Measurements from ENCODE around the gene SH3RF3.

The SH3RF3 gene

DNA sequence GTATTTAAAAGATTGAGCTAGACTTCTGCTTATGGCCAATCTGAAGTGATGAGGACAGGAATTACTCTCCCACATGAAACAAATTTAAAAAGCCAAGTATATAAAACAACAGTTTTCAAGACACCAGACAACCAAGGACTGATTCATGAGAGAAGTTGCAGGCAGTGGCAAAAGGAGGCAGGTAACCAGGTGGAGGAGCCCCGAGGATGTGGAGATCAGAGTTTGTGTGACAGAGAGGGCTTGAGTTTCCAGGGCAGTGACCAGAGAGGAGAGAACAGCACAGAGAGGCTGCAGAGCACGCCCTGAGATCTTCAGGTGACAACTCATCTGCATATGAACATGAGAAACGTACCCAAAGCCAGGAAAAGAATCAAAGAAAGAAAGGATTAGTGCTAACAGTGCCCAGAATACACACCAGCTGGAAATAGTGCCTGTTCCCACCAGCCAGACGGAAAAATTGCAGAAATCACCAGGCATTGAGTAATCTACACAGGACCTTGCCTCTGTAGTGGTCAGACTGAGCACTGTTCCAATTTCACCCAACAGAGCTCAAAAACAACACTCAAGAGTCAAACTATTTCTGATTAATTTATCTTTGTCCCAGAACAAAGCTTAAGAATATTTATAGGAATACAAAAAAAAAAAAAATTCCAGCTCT lies 311.6 kb downstream of the SH3RF3 start:
- TF ChIP-seq CTCF (conservative IDR thresholded peaks at IDR 0.05): no peak
- H3K27ac ChIP-seq: no peak overlapping the region

- H3K27ac ChIP-seq: no peak overlapping the region
- TF ChIP-seq CTCF (conservative IDR thresholded peaks at IDR 0.05): no peak
These were observed 313.8 kb downstream of the SH3RF3 start for GRCh38 chr2:109442715-109443319.

GRCh38 chr2:109444916-109445315 lies 315.9 kb downstream of the SH3RF3 start:
- H3K27ac ChIP-seq: no peak overlapping the region
- no peak for TF ChIP-seq CTCF (conservative IDR thresholded peaks at IDR 0.05)

DNA sequence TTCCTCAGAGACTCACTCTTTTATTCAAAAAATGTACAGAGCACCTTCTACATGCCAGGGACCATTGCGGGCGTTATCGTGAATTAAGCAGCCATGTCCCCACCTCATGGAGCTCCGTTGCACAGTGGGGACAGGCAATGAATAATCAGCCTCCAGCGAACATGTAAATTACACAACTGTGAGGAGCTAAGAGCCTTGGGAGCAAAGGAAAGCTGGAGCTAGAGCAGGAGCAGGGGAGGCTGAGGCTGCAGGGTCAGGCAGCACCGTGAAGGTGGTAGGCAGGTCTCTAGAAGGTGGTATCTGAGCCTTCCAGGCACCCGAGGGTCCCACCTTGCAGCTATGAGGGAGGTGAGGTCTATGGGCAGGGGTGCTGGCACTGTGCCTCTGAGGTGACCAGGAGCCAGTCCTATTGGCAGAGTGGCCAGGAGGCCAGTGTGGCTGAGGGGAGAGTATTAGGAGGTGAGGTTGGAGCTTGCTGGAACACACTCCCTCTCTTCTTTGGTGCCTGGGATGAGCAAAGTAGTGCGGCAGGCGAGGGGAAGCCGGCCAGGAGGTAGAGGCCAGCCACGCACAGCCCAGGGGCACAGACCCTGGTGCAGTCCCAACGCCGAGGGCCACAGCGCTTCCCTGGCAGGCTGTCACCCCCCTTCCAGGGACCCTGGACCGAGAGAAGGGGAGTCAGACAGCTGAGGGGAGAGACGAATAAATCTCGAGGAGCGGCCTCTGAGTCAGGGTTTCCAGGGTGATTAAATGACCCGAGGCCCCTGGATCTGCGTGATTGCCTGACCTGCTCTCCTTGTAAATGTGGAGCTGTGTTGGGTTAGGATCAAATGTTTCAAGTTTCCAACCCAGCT lies 317.5 kb downstream of the SH3RF3 start:
- H3K27ac ChIP-seq: no peak overlapping the region
- TF ChIP-seq CTCF (conservative IDR thresholded peaks at IDR 0.05): no peak

DNA sequence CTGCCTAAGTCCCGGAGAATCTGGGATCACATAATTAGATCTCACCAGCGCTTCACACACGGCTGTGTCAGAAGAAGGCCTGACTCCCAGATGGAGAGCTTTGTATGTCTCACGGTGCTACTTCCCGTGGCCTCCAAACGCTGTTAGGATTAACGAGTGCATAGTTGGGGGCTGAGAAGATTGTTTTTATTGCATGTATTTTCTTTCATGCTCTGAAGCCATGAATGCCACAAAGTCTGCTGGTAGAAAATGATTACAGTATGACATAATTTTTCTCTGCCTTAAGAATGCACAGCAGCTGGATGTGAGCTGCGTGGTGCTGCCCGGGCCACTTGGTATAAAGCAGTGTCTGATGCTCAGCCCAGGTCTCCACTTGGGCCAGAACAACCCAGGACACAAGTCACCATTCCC lies 318.3 kb downstream of the SH3RF3 start:
- no peak for TF ChIP-seq CTCF (conservative IDR thresholded peaks at IDR 0.05)
- no peak overlapping the region for H3K27ac ChIP-seq

DNA sequence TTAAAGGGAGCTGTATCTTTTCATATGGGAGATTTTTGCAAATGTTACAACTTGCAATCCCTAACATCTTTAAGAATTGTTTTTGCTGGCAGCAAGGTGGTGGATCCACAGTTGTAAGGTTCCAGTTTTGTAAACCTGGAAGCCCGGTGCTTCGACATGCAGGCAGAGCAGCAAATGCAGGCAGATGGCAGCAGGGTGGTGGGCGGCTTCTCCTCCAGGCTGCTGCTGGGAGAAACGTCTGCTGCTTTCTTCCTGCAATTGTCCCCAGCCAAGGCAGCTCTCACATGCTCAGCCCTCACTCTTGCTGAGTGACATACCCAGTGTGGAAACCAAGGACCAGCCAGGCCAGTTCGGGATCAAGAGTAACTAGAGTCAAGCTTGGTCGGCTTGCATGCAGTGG lies 318.8 kb downstream of the SH3RF3 start:
- TF ChIP-seq CTCF (conservative IDR thresholded peaks at IDR 0.05): no peak
- H3K27ac ChIP-seq: no peak overlapping the region

- H3K27ac ChIP-seq: no peak overlapping the region
- TF ChIP-seq CTCF (conservative IDR thresholded peaks at IDR 0.05): no peak
These were observed 319.2 kb downstream of the SH3RF3 start for GRCh38 chr2:109448207-109448606.
